Chondrocyte (in vitro differentiated cells): Measurements from ENCODE around the gene MAFG. TPM values are rescaled to one million over a fixed set of nuclear protein-coding genes. Genes with fewer than 3 reads are reported as not detected.
A peak's percentile ranks its signal among the peaks of the same experiment; 100 is the strongest.

ENCODE experiments used
- DNase-seq: peaks from one replicate; pipeline ENCODE4 v3.0.0; 2021; ENCODE audit warnings: mixed read lengths, low spot score
- H3K27ac Mint-ChIP-seq: one replicate; pipeline ENCODE4 v1.8.0; 2021; ENCODE audit warnings: mild to moderate bottlenecking, moderate library complexity, mixed read lengths; ENCODE audit not compliant: unreplicated experiment
- H3K27me3 Mint-ChIP-seq: 2 replicates; pipeline ENCODE4 v1.8.0; 2021; ENCODE audit warnings: low read depth, mixed read lengths
- H3K36me3 Mint-ChIP-seq: 2 replicates; pipeline ENCODE4 v1.8.0; 2021; ENCODE audit warnings: low read depth, mixed read lengths
- H3K4me1 Mint-ChIP-seq: 2 replicates; pipeline ENCODE4 v1.8.0; 2021; ENCODE audit warnings: low read depth, mild to moderate bottlenecking, mixed read lengths
- H3K4me3 Mint-ChIP-seq: one replicate; pipeline ENCODE4 v1.8.0; 2021; ENCODE audit warnings: mild to moderate bottlenecking, moderate library complexity, mixed read lengths; ENCODE audit not compliant: unreplicated experiment
- H3K9me3 Mint-ChIP-seq: 2 replicates; pipeline ENCODE4 v1.8.0; 2021; ENCODE audit warnings: low read depth, mixed read lengths
- CTCF ChIP-seq: fragments of 200-600 bp; sonication (generic); IDR thresholded peaks from 2 replicates; pipeline ENCODE4 v1.5.0; 2021; ENCODE audit warnings: antibody characterized with exemption, mild to moderate bottlenecking, moderate library complexity
- total RNA-seq: library from RNA; stranded (reverse); gene quantifications from 3 replicates; pipeline ENCODE4 v1.2.1, GENCODE V29; 2021

The MAFG gene
- total RNA-seq, 1 donor from 2014 or later = 38.1 TPM

DNA sequence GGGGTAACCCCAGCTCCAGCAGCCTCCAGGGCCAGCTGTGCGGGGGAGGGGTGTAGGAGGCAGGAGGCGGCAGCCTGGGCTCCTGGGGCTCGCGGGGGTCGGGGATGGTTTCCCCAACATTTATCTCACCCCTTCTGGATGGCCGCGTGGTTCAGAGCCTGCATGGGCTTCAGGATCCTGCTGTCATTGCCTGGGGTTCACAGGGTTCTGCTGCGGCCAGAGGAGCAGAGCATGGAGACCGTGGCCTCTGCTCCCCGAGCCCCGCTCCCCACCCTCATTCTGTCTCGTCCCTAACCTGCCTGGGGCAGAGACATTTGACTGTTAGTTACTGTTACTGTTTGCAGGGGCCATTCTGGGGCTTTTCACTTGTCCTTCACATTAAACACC, 14.6 kb upstream of the MAFG start:
- H3K4me3 Mint-ChIP-seq = no peak overlapping the region
- H3K27ac Mint-ChIP-seq = no peak overlapping the region
- no peak for DNase-seq
- no peaks in the 10 kb centered on the region for H3K36me3 Mint-ChIP-seq
- TF ChIP-seq CTCF = no peak
- no peaks in the 10 kb centered on the region for H3K27me3 Mint-ChIP-seq
- peaks cover 8% of the 10 kb centered on the region for H3K4me1 Mint-ChIP-seq
- no peaks in the 10 kb centered on the region for H3K9me3 Mint-ChIP-seq

DNA sequence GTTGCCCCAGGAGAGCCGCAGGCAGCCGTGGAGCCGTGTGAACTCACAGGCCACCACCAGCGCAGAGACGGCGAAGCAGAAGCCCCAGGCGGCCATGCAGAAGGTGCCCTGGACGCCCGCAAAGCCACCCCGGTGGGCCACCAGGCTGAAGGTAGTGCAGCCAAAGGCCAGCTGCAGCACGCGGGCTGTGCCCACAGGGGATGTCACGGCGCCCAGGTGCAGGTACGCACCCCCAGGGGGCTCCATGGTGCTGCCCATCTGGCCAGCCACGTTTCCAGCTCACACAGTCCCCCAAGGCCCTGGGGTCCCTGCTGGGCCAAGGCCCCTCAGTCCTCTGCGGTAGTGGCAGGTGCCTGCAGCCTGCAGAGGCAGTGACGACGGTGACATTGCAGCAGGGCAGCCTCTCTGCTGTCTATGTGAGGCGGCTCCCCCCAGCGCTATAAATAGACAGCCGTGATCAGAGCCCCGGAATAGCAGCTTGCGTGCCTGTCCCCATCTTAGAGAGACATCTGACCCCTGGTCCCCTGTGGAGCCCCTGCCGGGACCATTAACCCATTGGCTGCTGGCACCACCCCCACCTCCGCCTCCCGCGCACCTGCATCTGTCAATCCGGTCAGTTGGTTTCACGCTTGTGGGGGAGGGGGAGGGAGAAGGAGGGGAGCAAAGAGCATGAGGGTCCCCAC, 14.1 kb upstream of the MAFG start:
- H3K27me3 Mint-ChIP-seq = no peaks in the 10 kb centered on the region
- H3K4me3 Mint-ChIP-seq = no peak overlapping the region
- H3K4me1 Mint-ChIP-seq = peaks cover 8% of the 10 kb centered on the region
- no peak for TF ChIP-seq CTCF
- no peaks in the 10 kb centered on the region for H3K9me3 Mint-ChIP-seq
- peak; percentile 92 for DNase-seq
- H3K36me3 Mint-ChIP-seq = no peaks in the 10 kb centered on the region
- H3K27ac Mint-ChIP-seq = no peak overlapping the region

DNA sequence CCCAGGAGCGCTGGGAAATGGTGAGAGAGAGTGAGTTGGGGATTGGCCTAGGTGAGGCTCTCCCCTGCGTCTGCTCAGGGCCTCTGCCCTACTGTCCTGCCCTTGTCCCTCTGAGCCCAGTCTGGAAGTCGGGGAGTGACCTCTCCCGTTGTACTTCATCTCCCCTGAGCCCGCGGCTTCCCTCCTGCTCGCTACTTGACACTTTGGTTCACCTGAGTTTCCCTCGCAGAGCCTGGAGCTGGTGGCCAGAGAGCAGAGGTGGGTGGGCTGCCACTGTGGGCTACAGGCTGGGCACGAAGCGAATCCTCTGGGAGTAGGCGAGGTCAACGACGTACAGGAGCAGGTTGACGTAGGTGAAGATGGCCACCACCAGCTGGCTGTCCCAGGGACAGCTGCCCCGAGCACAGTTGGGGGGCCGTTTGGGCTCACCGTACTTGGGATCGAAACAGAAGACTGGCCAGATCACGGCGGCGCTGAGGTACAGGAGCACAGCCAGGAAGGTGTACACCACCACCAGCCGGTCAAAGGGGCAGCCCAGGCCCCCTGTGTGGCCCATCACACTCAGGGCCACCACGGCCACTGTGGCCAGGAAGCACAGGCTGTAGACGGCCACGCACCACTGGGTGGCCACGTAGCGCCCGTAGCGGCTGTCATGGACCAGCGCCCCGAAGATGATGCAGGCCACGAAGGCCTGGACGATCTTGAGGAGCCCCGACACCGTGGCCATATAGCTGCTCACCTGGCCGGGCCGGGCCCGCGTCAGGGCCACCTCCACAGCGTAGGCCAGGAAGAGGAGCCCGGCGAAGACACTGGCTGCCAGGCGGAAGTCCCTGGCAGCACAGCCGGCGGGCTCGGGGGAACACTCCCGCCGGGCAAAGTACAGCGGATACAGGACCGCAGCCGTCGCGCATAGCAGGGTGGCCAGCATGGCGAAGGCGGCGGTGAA, 13.3 kb upstream of the MAFG start:
- Mint-ChIP-seq H3K4me3 (no peak overlapping the region), H3K27me3 (no peaks in the 10 kb centered on the region), H3K36me3 (peaks cover 2% of the 10 kb centered on the region), H3K4me1 (peaks cover 14% of the 10 kb centered on the region), H3K27ac (no peak overlapping the region), H3K9me3 (no peaks in the 10 kb centered on the region)
- DNase-seq = peak; percentile 92
- TF ChIP-seq CTCF = no peak

DNA sequence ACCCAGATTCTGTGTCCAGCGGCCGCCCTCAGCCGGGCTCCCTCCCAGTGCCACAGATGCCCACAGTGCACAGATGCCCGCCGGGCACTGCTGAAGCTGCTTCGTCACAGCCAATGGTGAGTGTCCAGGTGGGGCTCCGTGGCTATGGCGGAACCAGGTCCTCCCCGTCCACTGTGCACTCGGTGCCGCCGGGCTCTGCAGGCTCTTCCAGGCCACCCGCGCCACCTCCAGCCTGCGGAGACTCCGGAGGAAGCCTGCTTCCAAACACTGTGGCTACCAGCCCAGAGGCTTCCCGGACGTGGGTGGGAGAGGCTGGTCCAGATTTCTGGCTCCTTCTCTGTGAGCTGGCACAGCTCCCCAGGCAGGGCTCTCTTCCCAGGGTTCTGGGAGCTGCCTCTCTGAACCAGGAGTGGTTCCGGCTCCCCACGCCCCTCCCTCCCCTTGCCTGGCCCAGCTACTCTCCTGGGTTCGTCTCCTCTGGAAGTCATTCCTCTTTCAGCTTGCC, 12.4 kb upstream of the MAFG start:
- H3K4me3 Mint-ChIP-seq = no peak overlapping the region

More for the DNA sequence above, 12.4 kb upstream of the MAFG start:
- H3K36me3 Mint-ChIP-seq = peaks cover 2% of the 10 kb centered on the region
- no peaks in the 10 kb centered on the region for H3K27me3 Mint-ChIP-seq
- TF ChIP-seq CTCF = no peak
- peaks cover 22% of the 10 kb centered on the region for H3K4me1 Mint-ChIP-seq
- H3K9me3 Mint-ChIP-seq = no peaks in the 10 kb centered on the region
- H3K27ac Mint-ChIP-seq = no peak overlapping the region
- peak; percentile 86 for DNase-seq
